Measurements from ENCODE around the gene AEBP1. TPM values are rescaled to one million over a fixed set of nuclear protein-coding genes. Genes with fewer than 3 reads are reported as not detected.

AEBP1 gene
- total RNA-seq, 1 experiment from 2014 or later: 49.3 TPM

- Histone ChIP-seq H2BK20ac (ENCODE audit: low read depth, low read length, poor library complexity, severe bottlenecking) (no peak overlapping the region), H3K18ac (ENCODE audit: insufficient read length, low read depth, low read length) (no peak overlapping the region), H2AFZ (ENCODE audit: low read length) (no peak overlapping the region), H3K9ac (ENCODE audit: extremely low read depth, insufficient read length, low read length) (no peak overlapping the region), H3K4me1 (ENCODE audit: insufficient read depth, low read length) (no peaks in the 10 kb centered on the region; the same call in 1 of the 2 replicates), H3K4me2 (ENCODE audit: insufficient read depth, insufficient read length, low read length) (no peak overlapping the region), H3K23ac (ENCODE audit: insufficient read length, low read depth, low read length) (no peak overlapping the region), H3K27me3 (ENCODE audit: insufficient read depth, low read length) (no peaks in the 10 kb centered on the region; the same call in 1 of the 2 replicates), H2BK5ac (ENCODE audit: insufficient read length, low read length) (no peak overlapping the region), H2AK5ac (ENCODE audit: insufficient read length, low read length) (no peak overlapping the region), H3K9me3 (ENCODE audit: control insufficient read depth, low read depth, low read length) (no peaks in the 10 kb centered on the region), H2BK12ac (ENCODE audit: insufficient read length, low read depth, low read length) (no peak overlapping the region), H3K79me1 (ENCODE audit: insufficient read depth, low read depth, low read length, poor library complexity, severe bottlenecking) (no peaks in the 10 kb centered on the region), H3K27ac (ENCODE audit: insufficient read length, low read depth, low read length) (no peak overlapping the region), H3K4ac (ENCODE audit: low read depth, low read length) (no peak overlapping the region), H4K5ac (ENCODE audit: insufficient read length, low read depth, low read length) (no peak overlapping the region), H3K79me2 (ENCODE audit: insufficient read depth, low read length) (no peaks in the 10 kb centered on the region), H3K23me2 (ENCODE audit: insufficient read length, low read depth, low read length, poor library complexity, severe bottlenecking) (peaks cover 10% of the 10 kb centered on the region), H2BK120ac (ENCODE audit: low read depth, low read length, poor library complexity, severe bottlenecking) (no peak overlapping the region), H4K20me1 (ENCODE audit: control insufficient read depth, insufficient read depth, insufficient read length) (no peaks in the 10 kb centered on the region), H3K56ac (ENCODE audit: insufficient read length, low read depth, low read length) (no peak overlapping the region), H3K14ac (ENCODE audit: insufficient read depth, low read length) (no peak overlapping the region), H4K91ac (ENCODE audit: insufficient read length, low read depth, low read length) (no peak overlapping the region), H3T11ph (ENCODE audit: low read length) (no peak overlapping the region), H2BK15ac (ENCODE audit: low read depth, low read length) (no peak overlapping the region), H4K8ac (replicated peaks; ENCODE audit: insufficient read length, low read depth, low read length) (no peak overlapping the region)
- peaks cover 16% of the 10 kb centered on the region for H3K27me3 Mint-ChIP-seq (ENCODE audit: low read depth)
- peaks cover 11 to 18% of the 10 kb centered on the region in 2 experiments for H3K4me1 Mint-ChIP-seq
- H3K4me3 Mint-ChIP-seq: no peak overlapping the region
- H3K36me3 Mint-ChIP-seq (ENCODE audit: insufficient read depth in 1 of 3, low read depth in 3 of 3): peaks cover 2 to 20% (median 18%) of the 10 kb centered on the region in 3 experiments
- H3K9me3 Mint-ChIP-seq: no peaks in the 10 kb centered on the region
- no peak for DNase-seq
- no CpG with 5 or more reads among the region's 21 CpGs for WGBS (ENCODE audit: extremely low coverage, insufficient read length, low lambda C conversion rate)
- no peak for TF ChIP-seq CTCF (conservative IDR thresholded peaks at IDR 0.05)
- H3K27ac Mint-ChIP-seq: no peak overlapping the region
These were observed 4.0 kb downstream of the AEBP1 start for GRCh38 chr7:44107961-44108767.
